Large intestine (tissue), 3 donors: ENCODE measurements around the gene POU2F1. TPM values are rescaled to one million over a fixed set of nuclear protein-coding genes. Genes with fewer than 3 reads are reported as not detected.
A peak's percentile ranks its signal among the peaks of the same experiment; 100 is the strongest.

Source experiments
- DNase-seq, 2 donors: peaks; one replicate each; pipeline versions ENCODE4 v3.0.0 to v3.0.0-alpha.2; 2013
- H3K27ac ChIP-seq: one replicate; pipeline ENCODE4 v1.5.1; 2013; ENCODE audit warnings: low read length
- H3K27me3 ChIP-seq: 2 replicates; pipeline ENCODE4 v1.6.1; 2013; ENCODE audit warnings: low read length; ENCODE audit not compliant: control insufficient read depth, insufficient read depth
- H3K36me3 ChIP-seq: 2 replicates; pipeline ENCODE4 v1.6.1; 2013; ENCODE audit warnings: low read length; ENCODE audit not compliant: control insufficient read depth, insufficient read depth
- H3K4me1 ChIP-seq: one replicate; pipeline ENCODE4 v1.6.1; 2013; ENCODE audit warnings: low read length; ENCODE audit not compliant: control insufficient read depth, insufficient read depth
- H3K4me3 ChIP-seq: one replicate; pipeline ENCODE4 v1.5.1; 2013; ENCODE audit warnings: low read length
- H3K9me3 ChIP-seq: one replicate; pipeline ENCODE4 v1.6.1; 2013; ENCODE audit warnings: mild to moderate bottlenecking, low read depth, low read length, moderate library complexity; ENCODE audit not compliant: control insufficient read depth
- WGBS: methylation state at CpG from one replicate; pipeline ENCODE4 v1.1.5; 2013; ENCODE audit warnings: low lambda C conversion rate; ENCODE audit not compliant: insufficient coverage; 5-methylcytosine and 5-hydroxymethylcytosine counted together
- polyA plus RNA-seq: library from polyadenylated mRNA; unstranded; fragments of 120-200 nt; gene quantifications from one replicate; pipeline ENCODE4 v1.2.1, GENCODE V29; 2013

The POU2F1 gene
- polyA plus RNA-seq, 1 donor, result 8.9 TPM

GRCh38 chr1:167463080-167463479 lies 242.4 kb downstream of the POU2F1 start:
- Histone ChIP-seq H3K27me3 (no peaks in the 10 kb centered on the region), H3K36me3 (no peaks in the 10 kb centered on the region), H3K4me1 (peaks cover 4% of the 10 kb centered on the region), H3K27ac (no peak overlapping the region), H3K4me3 (no peak overlapping the region), H3K9me3 (no peaks in the 10 kb centered on the region)
- WGBS, result no CpG with 5 or more reads among the region's 4 CpGs
- DNase-seq, result no peak

GRCh38 chr1:167463875-167464575 lies 243.3 kb downstream of the POU2F1 start:
- H3K27me3 ChIP-seq, result no peaks in the 10 kb centered on the region
- DNase-seq, result no peak
- no peak overlapping the region for H3K27ac ChIP-seq
- H3K4me3 ChIP-seq, result no peak overlapping the region
- H3K9me3 ChIP-seq, result no peaks in the 10 kb centered on the region
- peaks cover 4% of the 10 kb centered on the region for H3K4me1 ChIP-seq
- H3K36me3 ChIP-seq, result no peaks in the 10 kb centered on the region
- WGBS, result 80% methylated on average over 2 of the region's 6 CpGs

GRCh38 chr1:167465018-167465417 lies 244.3 kb downstream of the POU2F1 start:
- no peak overlapping the region for H3K27ac ChIP-seq
- no CpG with 5 or more reads among the region's 2 CpGs for WGBS
- H3K4me3 ChIP-seq, result no peak overlapping the region
- no peaks in the 10 kb centered on the region for H3K9me3 ChIP-seq
- no peak for DNase-seq
- no peaks in the 10 kb centered on the region for H3K36me3 ChIP-seq
- H3K4me1 ChIP-seq, result peaks cover 4% of the 10 kb centered on the region
- H3K27me3 ChIP-seq, result no peaks in the 10 kb centered on the region

- Histone ChIP-seq H3K36me3 (no peaks in the 10 kb centered on the region), H3K4me3 (no peak overlapping the region), H3K9me3 (no peaks in the 10 kb centered on the region), H3K27me3 (no peaks in the 10 kb centered on the region), H3K27ac (peak overlapping the region; percentile 61), H3K4me1 (peaks cover 4% of the 10 kb centered on the region)
- DNase-seq, result peak; percentile 79 to 91
- WGBS, result no CpG with 5 or more reads among the region's 1 CpG
Observed at GRCh38 chr1:167465743-167466142, 245.1 kb downstream of the POU2F1 start.

- Histone ChIP-seq H3K9me3 (no peaks in the 10 kb centered on the region), H3K27me3 (no peaks in the 10 kb centered on the region), H3K4me1 (peaks cover 4% of the 10 kb centered on the region), H3K27ac (no peak overlapping the region), H3K36me3 (no peaks in the 10 kb centered on the region), H3K4me3 (no peak overlapping the region)
- no CpG with 5 or more reads among the region's 15 CpGs for WGBS
- DNase-seq, result no peak
Observed at GRCh38 chr1:167467126-167467710, 246.5 kb downstream of the POU2F1 start.

- Histone ChIP-seq H3K36me3 (no peaks in the 10 kb centered on the region), H3K27me3 (no peaks in the 10 kb centered on the region), H3K4me1 (peaks cover 4% of the 10 kb centered on the region), H3K27ac (no peak overlapping the region), H3K4me3 (no peak overlapping the region), H3K9me3 (no peaks in the 10 kb centered on the region)
- DNase-seq, result no peak
- WGBS, result 94% methylated on average over 5 of the region's 9 CpGs
Observed at GRCh38 chr1:167467752-167468151, 247.1 kb downstream of the POU2F1 start.

GRCh38 chr1:167469280-167469965 lies 248.7 kb downstream of the POU2F1 start:
- WGBS, result 93% methylated on average over 3 of the region's 7 CpGs
- no peak overlapping the region for H3K27ac ChIP-seq
- DNase-seq, result no peak

GRCh38 chr1:167471568-167471967 lies 250.9 kb downstream of the POU2F1 start:
- H3K27ac ChIP-seq, result no peak overlapping the region
- 78% methylated on average over 1 of the region's 5 CpGs for WGBS
- H3K27me3 ChIP-seq, result no peaks in the 10 kb centered on the region
- no peak for DNase-seq
- H3K9me3 ChIP-seq, result no peaks in the 10 kb centered on the region
- no peak overlapping the region for H3K4me3 ChIP-seq
- no peaks in the 10 kb centered on the region for H3K36me3 ChIP-seq
- H3K4me1 ChIP-seq, result no peaks in the 10 kb centered on the region

More at GRCh38 chr1:167469280-167469965, 248.7 kb downstream of the POU2F1 start:
- H3K9me3 ChIP-seq, result no peaks in the 10 kb centered on the region
- H3K4me3 ChIP-seq, result no peak overlapping the region
- peaks cover 4% of the 10 kb centered on the region for H3K4me1 ChIP-seq
- H3K27me3 ChIP-seq, result no peaks in the 10 kb centered on the region
- no peaks in the 10 kb centered on the region for H3K36me3 ChIP-seq

- WGBS, result no CpG with 5 or more reads among the region's 10 CpGs
- no peaks in the 10 kb centered on the region for H3K36me3 ChIP-seq
- no peak for DNase-seq
Observed at GRCh38 chr1:167472752-167473521, 252.3 kb downstream of the POU2F1 start.

GRCh38 chr1:167473761-167474160 lies 253.1 kb downstream of the POU2F1 start:
- WGBS, result no CpG with 5 or more reads among the region's 5 CpGs
- H3K4me1 ChIP-seq, result no peaks in the 10 kb centered on the region
- H3K27ac ChIP-seq, result no peak overlapping the region
- no peaks in the 10 kb centered on the region for H3K36me3 ChIP-seq
- H3K9me3 ChIP-seq, result no peaks in the 10 kb centered on the region
- no peaks in the 10 kb centered on the region for H3K27me3 ChIP-seq
- DNase-seq, result no peak
- no peak overlapping the region for H3K4me3 ChIP-seq

More at GRCh38 chr1:167472752-167473521, 252.3 kb downstream of the POU2F1 start:
- no peaks in the 10 kb centered on the region for H3K9me3 ChIP-seq
- no peaks in the 10 kb centered on the region for H3K4me1 ChIP-seq
- H3K27ac ChIP-seq, result no peak overlapping the region
- no peak overlapping the region for H3K4me3 ChIP-seq
- H3K27me3 ChIP-seq, result no peaks in the 10 kb centered on the region
